Astrocyte of the hippocampus (primary cell): ENCODE measurements around the gene SLCO1B3.

Experiments
- DNase-seq: peaks from one replicate; pipeline ENCODE4 v3.0.0; 2011; ENCODE audit warnings: low read depth, low spot score

SLCO1B3 gene

DNA sequence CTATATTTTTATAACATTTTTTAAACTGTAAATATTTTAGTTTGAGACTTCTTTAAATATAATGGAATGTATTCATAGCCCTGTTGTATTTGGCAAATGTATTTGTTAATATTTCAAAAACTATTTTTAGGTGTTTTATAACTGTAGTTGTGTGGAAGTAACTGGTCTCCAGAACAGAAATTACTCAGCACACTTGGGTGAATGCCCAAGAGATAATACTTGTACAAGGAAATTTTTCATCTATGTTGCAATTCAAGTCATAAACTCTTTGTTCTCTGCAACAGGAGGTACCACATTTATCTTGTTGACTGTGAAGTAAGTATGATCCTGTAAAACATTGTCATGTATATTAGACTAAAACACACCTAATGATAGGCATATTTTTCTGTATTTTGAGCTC, 72.8 kb downstream of the SLCO1B3 start:
- DNase-seq: peak; percentile 7

GRCh38 chr12:20885116-20885515, 74.6 kb downstream of the SLCO1B3 start:
- no peak for DNase-seq

DNA sequence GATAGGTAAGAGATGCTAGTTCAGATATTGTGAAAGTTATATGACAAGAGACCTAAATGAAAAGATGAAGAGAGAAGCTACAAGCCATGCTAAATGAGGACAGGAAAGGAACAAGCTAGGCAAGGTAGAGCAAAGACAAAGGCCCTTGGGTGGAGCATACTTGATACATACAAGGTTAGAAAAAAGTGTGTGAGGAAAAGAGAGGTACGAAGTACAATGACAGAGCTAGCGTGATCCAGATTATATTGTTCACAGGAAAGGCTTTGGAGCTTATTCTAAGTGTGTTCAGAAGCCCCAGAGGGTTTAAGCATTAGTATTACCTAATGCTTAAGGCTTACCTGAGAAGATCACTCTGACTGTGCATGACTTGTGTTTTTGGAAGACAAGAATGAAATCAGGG, 75.0 kb downstream of the SLCO1B3 start:
- DNase-seq: no peak

GRCh38 chr12:20917269-20917668, 106.8 kb downstream of the SLCO1B3 start:
- no peak for DNase-seq

GRCh38 chr12:20917819-20918218, 107.3 kb downstream of the SLCO1B3 start:
- no peak for DNase-seq

- no peak for DNase-seq
Measured at GRCh38 chr12:20931894-20932293, 121.4 kb downstream of the SLCO1B3 start.

- peak; percentile 19 for DNase-seq
Measured at GRCh38 chr12:20946732-20947131, 136.2 kb downstream of the SLCO1B3 start.

GRCh38 chr12:20950248-20950647, 139.7 kb downstream of the SLCO1B3 start:
- DNase-seq: peak; percentile 45

DNA sequence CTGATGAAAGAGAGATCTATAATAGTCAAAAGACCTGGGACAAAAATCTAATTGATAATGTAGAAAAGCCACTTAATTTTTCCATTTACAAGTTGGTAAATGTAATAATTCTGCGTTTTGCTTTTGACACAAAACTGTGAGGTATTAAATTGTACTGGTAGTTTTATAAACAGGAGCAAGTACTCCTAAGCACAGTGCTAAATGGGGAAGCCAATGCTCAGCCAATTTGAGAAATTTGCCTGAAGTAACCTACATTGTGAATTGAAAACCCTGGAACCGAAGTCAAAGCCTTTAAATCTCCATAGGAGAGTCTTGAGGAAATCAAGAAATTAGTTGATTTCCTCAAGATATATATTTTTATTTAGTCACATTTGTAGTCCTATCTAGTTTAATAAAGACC, 152.8 kb downstream of the SLCO1B3 start:
- no peak for DNase-seq

DNA sequence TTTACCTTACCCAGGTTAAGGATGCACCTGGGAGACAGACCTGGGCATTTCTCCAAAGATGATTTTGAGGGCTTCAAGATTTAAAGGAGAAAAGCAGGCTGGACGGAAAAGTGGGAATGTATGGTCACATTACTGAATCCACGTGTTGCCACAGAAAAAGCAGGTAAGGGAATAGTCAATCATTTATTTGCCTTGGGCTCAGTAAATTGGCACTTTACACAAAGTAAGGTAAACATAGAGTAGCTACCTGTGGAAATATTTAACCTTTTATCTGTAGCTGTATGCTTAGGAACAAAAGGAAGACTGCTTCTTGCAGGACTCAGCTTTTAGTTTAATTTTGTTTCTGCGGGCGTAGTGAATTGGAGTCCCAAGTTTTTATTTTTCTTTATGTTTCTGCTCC, 153.3 kb downstream of the SLCO1B3 start:
- no peak for DNase-seq
